LoVo (cell line): ENCODE results near the gene ALDH16A1.

Experiments
- DNase-seq: peaks from one replicate; pipeline ENCODE4 v3.0.0-alpha.2; 2016; ENCODE audit warnings: low spot score

Gene ALDH16A1

GRCh38 chr19:49489601-49490167 is 36.7 kb downstream of the ALDH16A1 start:
- no peak for DNase-seq

- DNase-seq = no peak
These were observed 37.4 kb downstream of the ALDH16A1 start for GRCh38 chr19:49490287-49491029.

- no peak for DNase-seq
These were observed 38.2 kb downstream of the ALDH16A1 start for GRCh38 chr19:49491030-49491803.

- DNase-seq = no peak
These were observed 39.0 kb downstream of the ALDH16A1 start for GRCh38 chr19:49491804-49492572.

GRCh38 chr19:49492573-49493405 is 39.8 kb downstream of the ALDH16A1 start:
- peak; percentile 57 for DNase-seq

GRCh38 chr19:49496574-49497008 is 43.6 kb downstream of the ALDH16A1 start:
- DNase-seq = no peak

- DNase-seq = peak; percentile 63
These were observed 44.2 kb downstream of the ALDH16A1 start for GRCh38 chr19:49497047-49497788.

GRCh38 chr19:49497789-49498103 is 44.7 kb downstream of the ALDH16A1 start:
- DNase-seq = no peak

- DNase-seq = no peak
These were observed 45.5 kb downstream of the ALDH16A1 start for GRCh38 chr19:49498475-49498874.

- no peak for DNase-seq
These were observed 46.1 kb downstream of the ALDH16A1 start for GRCh38 chr19:49499030-49499670.

- no peak for DNase-seq
These were observed 50.0 kb downstream of the ALDH16A1 start for GRCh38 chr19:49502866-49503581.

GRCh38 chr19:49503582-49503962 is 50.5 kb downstream of the ALDH16A1 start:
- DNase-seq = no peak

- DNase-seq = no peak
These were observed 53.6 kb downstream of the ALDH16A1 start for GRCh38 chr19:49506575-49507105.

- no peak for DNase-seq
These were observed 54.9 kb downstream of the ALDH16A1 start for GRCh38 chr19:49507803-49508494.

- no peak for DNase-seq
These were observed 60.1 kb downstream of the ALDH16A1 start for GRCh38 chr19:49512970-49513745.

- no peak for DNase-seq
These were observed 60.7 kb downstream of the ALDH16A1 start for GRCh38 chr19:49513746-49514118.

- no peak for DNase-seq
These were observed 61.1 kb downstream of the ALDH16A1 start for GRCh38 chr19:49514151-49514550.

- DNase-seq = no peak
These were observed 62.7 kb downstream of the ALDH16A1 start for GRCh38 chr19:49515767-49516166.
